Mucosa of rectum (tissue), 2 donors: ENCODE data around the gene CALU.

Experiments
- H3K27ac ChIP-seq, 2 donors: one replicate each; pipeline ENCODE4 v1.7.0; 2013; ENCODE audit warnings: inconsistent platforms in 2 of 2, low read depth in 2 of 2, low read length in 2 of 2
- H3K27me3 ChIP-seq, 2 donors: one replicate each; pipeline ENCODE4 v1.7.0; 2013; ENCODE audit warnings: low read length in 2 of 2; ENCODE audit not compliant: control insufficient read depth in 2 of 2, insufficient read depth in 2 of 2
- H3K36me3 ChIP-seq, 2 donors: one replicate each; pipeline ENCODE4 v1.7.0; 2013; ENCODE audit warnings: low read length in 2 of 2; ENCODE audit not compliant: control insufficient read depth in 2 of 2, insufficient read depth in 2 of 2
- H3K4me1 ChIP-seq, 2 donors: one replicate each; pipeline ENCODE4 v1.7.0; 2013; ENCODE audit warnings: low read length in 2 of 2, mild to moderate bottlenecking in 1 of 2; ENCODE audit not compliant: control insufficient read depth in 2 of 2, insufficient read depth in 2 of 2
- H3K4me3 ChIP-seq, 2 donors: one replicate each; pipeline ENCODE4 v1.7.0; 2013; ENCODE audit warnings: low read length in 2 of 2
- H3K9ac ChIP-seq, 2 donors: one replicate each; pipeline ENCODE4 v1.7.0; 2013; ENCODE audit warnings: low read length in 2 of 2, low read depth in 1 of 2, mild to moderate bottlenecking in 1 of 2
- H3K9me3 ChIP-seq, 2 donors: one replicate each; pipeline ENCODE4 v1.7.0; 2013; ENCODE audit warnings: low read length in 2 of 2; ENCODE audit not compliant: control insufficient read depth in 2 of 2
- donor health status: healthy.
- donor health status: Normal muscosa, but diverticular disease.

CALU gene

DNA sequence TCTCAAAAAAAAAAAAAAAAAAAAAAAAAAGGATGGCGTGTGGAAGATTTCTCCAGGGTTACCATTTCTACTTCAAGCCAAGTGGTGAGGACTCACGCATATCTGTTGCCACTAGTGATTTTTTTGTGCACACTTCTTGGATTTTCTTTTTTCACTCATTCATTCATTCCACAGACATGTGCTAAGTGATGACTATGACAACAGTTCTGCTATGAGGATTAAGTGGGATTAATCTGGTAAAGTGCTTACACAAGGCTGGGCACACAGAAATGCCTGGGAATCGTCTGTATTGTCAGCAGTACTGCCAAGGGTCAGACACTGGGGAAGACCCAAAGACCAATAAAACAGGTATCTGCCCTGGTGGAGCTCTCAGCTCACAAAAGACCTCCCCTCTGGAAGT, 42.7 kb downstream of the CALU start:
- Histone ChIP-seq H3K4me1 (no peaks in the 10 kb centered on the region), H3K9me3 (no peaks in the 10 kb centered on the region), H3K9ac (no peak overlapping the region), H3K27me3 (no peaks in the 10 kb centered on the region), H3K4me3 (no peak overlapping the region), H3K36me3 (no peaks in the 10 kb centered on the region), H3K27ac (no peak overlapping the region)

DNA sequence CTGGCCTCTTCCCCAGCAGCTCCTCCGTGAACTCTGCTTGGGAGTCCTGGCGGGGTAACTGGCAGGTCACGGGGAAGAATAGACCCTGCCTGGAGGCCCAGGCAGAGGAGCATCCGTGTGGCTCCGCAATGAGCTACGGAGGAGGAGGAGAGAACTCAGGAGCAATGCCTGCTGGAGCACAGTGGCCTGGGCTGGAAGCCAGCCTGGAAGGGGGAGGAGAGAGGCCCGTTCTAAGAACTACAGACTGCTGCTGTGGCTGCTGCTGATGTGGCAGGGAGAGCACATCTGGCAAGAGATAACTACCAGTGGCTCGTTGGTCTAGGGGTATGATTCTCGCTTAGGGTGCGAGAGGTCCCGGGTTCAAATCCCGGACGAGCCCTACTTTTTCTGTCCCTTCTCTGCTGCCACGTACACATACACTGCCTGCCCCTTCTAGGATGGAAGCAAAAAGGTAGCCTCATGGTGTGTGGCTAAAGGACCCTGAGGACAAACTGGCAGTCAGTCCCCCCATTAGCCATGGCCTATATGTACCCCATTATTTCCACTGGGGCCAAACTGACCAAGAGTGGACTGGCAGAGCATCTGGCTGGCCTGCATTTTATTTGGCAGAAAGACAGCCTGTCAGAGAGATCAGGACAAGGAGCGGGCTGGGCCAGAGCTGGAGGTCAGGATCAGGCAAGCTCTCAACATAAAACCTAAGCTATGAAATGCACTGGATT, 44.1 kb downstream of the CALU start:
- Histone ChIP-seq H3K9me3 (no peaks in the 10 kb centered on the region), H3K4me1 (no peaks in the 10 kb centered on the region), H3K4me3 (no peak overlapping the region), H3K36me3 (no peaks in the 10 kb centered on the region), H3K27ac (no peak overlapping the region), H3K27me3 (no peaks in the 10 kb centered on the region), H3K9ac (no peak overlapping the region)

DNA sequence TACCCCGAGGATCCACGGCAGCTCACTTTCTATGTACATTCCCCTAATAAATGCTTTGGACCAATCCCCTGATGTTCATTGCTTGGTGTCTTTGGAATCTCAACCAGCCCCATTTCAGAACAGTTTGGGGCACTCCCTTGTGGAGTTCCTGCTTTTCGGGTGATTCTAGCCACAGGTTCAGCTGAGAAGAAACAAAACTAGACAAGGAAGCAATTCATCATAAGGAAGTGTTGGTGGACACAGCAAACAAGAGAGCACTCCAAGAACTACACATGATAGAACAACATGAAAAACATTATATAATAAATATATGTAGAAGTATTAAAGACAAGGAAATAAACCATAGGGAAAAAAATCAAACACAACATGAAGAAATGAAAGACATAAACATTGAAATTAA, 46.6 kb downstream of the CALU start:
- Histone ChIP-seq H3K27ac (no peak overlapping the region), H3K27me3 (no peaks in the 10 kb centered on the region), H3K9me3 (no peaks in the 10 kb centered on the region), H3K9ac (no peak overlapping the region), H3K4me1 (peaks cover 0 to 4% of the 10 kb centered on the region in 2 donors), H3K4me3 (no peak overlapping the region), H3K36me3 (no peaks in the 10 kb centered on the region)

DNA sequence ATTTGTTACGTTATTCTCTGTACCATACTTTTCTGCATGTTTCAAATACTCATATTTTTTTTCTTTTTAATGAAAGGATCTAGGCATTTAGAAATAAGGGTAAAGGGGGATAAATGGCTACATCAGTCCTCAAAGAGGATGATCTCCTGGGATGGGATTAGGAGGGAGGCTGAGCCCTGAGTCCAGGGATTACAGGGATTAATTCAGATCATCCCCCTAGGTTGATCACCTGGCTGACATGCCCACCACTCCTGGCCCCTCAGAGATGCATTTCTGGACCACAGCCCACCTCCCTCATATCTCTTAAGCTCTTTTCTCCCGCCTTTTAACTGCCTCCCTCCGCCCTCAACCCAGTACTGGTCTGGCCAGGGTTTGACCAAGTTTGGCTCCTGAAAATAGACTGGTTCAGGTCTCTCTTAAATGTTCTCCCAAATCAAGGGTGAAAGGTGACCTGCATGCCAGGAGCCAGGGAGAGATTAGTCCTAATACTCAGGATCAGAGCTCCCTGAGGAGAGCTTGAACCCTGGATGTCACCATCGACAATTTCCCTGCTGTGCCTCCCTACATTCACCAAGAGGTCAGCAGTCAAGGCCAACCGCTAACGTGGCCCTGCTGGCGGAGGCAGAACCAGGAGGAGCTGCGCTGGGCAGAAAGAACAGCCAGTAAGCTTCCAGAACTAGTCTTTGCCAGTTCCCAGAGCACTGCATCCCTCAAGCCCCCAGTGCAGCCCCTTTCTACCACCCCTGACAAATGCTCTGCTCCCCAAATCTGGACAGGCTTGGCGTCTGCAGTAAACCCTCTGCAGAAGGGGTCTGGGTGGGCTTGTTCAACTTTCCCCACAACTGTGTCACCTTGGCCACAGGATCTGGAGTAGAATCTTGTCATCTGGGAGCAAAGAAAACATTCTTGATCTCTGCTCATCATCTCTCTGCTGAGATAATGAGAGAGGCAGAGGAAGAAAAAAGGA, 49.6 kb downstream of the CALU start:
- H3K27me3 ChIP-seq: peaks cover 0 to 6% of the 10 kb centered on the region in 2 donors
- H3K9me3 ChIP-seq: no peaks in the 10 kb centered on the region
- H3K36me3 ChIP-seq: no peaks in the 10 kb centered on the region
- H3K27ac ChIP-seq: no peak overlapping the region
- peaks cover 6 to 7% of the 10 kb centered on the region in 2 donors for H3K4me1 ChIP-seq
- no peak overlapping the region for H3K9ac ChIP-seq
- H3K4me3 ChIP-seq: no peak overlapping the region

DNA sequence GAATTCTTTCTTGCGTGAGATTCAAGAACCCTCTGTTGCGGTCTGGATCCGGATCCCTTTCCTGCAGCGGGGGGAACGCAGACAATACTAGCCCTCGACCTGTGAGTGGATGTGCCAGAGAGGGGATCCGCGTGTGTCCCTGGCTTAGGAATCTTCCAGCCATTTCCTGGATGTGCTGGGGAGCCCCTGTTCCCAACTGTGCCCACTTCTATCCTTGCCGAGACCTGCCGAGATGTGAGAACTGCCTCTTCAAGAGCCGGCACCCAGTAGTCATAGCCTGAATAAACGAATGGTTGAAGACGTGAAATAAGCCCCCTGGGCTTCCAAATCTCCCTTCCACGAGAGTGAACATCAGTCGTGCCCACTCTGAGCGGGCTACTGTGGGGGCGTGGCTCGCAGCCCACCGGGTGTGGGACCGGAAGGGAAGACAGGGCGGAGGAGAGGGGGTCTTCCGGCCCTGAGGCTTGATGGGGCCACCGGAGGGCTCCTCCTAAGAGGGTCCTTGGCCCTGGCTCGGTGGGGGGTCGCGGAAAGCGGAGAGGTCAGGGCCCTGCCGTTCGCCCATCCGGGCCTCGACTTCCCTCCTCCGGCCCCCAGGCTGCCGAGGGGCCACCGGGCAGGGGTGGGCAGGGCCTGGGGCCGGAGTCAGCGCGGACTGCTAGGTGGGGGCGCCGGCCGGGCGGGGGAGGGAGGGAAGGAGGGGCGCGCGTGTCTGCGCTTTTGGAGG, 51.3 kb downstream of the CALU start:
- H3K36me3 ChIP-seq: no peaks in the 10 kb centered on the region
- peak overlapping the region; percentile 71 to 77 for H3K4me3 ChIP-seq
- peaks cover 6 to 7% of the 10 kb centered on the region in 2 donors for H3K4me1 ChIP-seq
- no peaks in the 10 kb centered on the region for H3K9me3 ChIP-seq
- peaks cover 0 to 6% of the 10 kb centered on the region in 2 donors for H3K27me3 ChIP-seq
- H3K9ac ChIP-seq: peak overlapping the region in 1 of 2 donors; percentile 61
- H3K27ac ChIP-seq: no peak overlapping the region

DNA sequence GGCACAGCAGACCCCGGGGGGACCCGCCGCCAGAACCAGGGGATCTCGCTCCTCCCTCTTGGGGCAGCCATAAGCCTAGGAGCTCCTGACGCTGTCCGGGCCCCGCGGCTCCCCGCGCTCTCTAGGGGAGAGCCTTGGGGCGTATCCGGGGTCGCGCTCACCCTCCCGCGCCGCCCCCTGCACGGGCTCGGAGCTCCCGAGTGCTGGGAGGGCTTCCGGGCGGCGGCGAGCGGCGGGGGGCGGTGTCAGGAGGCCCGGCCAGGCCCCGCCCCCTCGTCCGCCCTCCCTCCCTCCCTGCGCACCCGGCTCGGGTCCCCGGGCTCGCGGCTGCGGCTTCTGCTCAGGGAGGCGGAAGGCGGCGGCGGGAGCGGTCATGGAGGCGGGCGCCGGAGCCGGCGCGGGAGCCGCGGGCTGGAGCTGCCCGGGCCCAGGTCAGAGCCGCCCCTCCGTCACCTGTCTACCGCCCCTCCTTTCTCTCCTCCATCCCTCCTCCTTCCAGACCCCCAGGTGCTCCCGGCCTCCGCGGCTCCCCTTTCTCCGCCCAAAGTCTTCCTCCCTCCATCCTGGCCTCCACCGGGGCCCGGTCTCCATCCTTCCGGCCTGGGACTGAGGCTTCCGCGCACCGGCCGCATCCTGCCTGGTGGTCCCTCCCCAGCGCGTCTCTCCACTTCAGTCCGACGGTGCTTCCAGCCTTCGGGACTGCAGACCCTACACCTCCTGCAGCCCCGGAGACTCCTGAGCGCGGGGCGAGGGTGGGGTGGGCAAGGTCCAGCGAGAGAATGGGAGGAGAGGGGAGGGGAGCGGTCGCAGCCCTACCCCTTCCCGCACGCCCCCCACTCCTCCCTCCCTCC, 52.2 kb downstream of the CALU start, which contains the start of gene CCDC136:
Gene CCDC136, plus strand, starts transcription at position 848 of the 851 bp plus-strand sequence. CDS start 444 bp downstream, outside the sequence.
- peak within 1 kb of the TSS; percentile 71 to 77 for H3K4me3 ChIP-seq
- H3K27me3 ChIP-seq: peaks cover 0 to 6% of the 10 kb centered on the region in 2 donors
- H3K9me3 ChIP-seq: no peaks in the 10 kb centered on the region
- H3K9ac ChIP-seq: peak within 1 kb of the TSS; percentile 47 to 61
- peaks cover 6 to 7% of the 10 kb centered on the region in 2 donors for H3K4me1 ChIP-seq
- no peak within 1 kb of the TSS for H3K27ac ChIP-seq
- H3K36me3 ChIP-seq: no peaks in the 10 kb centered on the region

DNA sequence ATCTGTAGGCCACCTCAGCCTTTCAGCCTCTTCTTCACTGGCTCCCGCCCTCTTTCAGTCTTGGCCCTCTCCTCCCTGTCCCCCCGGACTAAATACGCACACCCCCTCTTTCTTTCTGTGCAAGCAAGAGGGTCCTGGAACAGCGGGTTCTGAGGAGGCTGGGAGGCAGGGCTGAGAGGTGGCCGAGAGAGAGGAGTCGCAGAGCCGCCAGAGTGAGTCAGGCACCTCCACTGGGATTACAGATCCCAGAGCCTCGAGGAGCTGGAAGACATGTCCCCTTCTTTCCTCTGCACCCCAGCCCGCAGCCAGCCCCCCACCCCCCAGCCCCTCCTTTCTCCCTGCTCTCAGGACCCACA, 52.8 kb downstream of the CALU start:
- H3K9ac ChIP-seq: peak overlapping the region in 1 of 2 donors; percentile 61
- H3K4me3 ChIP-seq: peak overlapping the region; percentile 69 to 77
- no peak overlapping the region for H3K27ac ChIP-seq
- H3K36me3 ChIP-seq: no peaks in the 10 kb centered on the region
- H3K9me3 ChIP-seq: no peaks in the 10 kb centered on the region
- peaks cover 0 to 6% of the 10 kb centered on the region in 2 donors for H3K27me3 ChIP-seq
- peaks cover 6 to 7% of the 10 kb centered on the region in 2 donors for H3K4me1 ChIP-seq

DNA sequence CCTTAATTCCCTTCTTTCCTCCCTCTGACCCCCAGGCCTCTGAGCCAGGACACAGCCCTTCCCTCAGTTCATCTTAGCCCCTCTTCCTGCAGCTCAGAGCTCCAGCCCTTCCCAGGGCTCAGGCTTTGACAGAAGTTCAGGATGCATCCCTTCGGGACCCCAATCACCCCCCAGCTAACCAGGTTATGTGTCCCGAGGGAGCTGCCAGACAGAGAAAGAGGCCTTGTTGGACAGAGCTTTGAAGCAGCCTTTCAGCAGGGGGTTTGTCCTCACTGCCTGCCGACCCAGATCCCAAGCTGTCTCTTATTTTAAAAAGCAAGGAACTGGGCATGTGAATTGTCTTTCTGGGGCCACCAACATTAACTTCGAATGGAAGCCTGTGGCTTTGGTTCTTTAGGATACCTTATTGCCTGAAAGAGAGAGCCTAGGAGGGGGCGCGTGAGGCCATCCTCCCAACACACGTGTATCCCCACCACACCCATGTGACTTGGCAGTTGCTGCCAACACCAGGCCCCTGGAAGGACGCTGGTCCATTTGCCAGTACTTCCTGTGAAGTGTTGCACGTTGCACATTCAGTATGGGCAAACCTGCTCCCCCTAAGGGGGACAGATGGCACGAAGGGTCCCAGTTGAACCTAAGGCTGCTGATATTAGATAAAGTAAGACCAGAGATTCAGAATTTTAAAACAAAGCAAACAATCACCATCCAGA, 53.5 kb downstream of the CALU start:
- Histone ChIP-seq H3K4me1 (peaks cover 6 to 7% of the 10 kb centered on the region in 2 donors), H3K9me3 (no peaks in the 10 kb centered on the region), H3K9ac (no peak overlapping the region), H3K4me3 (no peak overlapping the region), H3K27ac (no peak overlapping the region), H3K27me3 (peaks cover 0 to 6% of the 10 kb centered on the region in 2 donors), H3K36me3 (no peaks in the 10 kb centered on the region)

DNA sequence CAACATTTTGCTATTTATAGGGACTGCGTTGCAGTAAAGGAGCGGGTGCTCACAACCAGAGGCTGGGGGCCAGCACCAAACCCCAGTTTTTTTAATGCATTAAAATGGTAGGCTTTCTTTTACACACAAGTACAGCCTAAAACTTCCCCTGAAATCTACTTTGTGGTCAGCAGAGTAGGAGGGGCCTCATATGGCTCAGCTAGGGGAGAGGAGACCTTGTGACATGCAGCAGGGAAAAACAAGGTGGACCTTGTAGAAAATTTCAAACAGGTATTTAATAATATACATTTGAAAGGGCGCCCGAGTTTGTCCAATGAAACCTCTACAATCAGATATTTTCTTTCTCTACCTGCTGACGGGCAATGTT, 54.0 kb downstream of the CALU start:
- Histone ChIP-seq H3K9me3 (no peaks in the 10 kb centered on the region), H3K27ac (no peak overlapping the region), H3K4me3 (no peak overlapping the region), H3K27me3 (peaks cover 0 to 6% of the 10 kb centered on the region in 2 donors), H3K36me3 (no peaks in the 10 kb centered on the region), H3K4me1 (peaks cover 6 to 7% of the 10 kb centered on the region in 2 donors), H3K9ac (no peak overlapping the region)
